ENCODE data around the gene TMEM108. TPM values are rescaled to one million over a fixed set of nuclear protein-coding genes. Genes with fewer than 3 reads are reported as not detected.

Gene TMEM108
- polyA plus RNA-seq, 1 donor (not counting 4 experiments of a cell fraction or from before 2014, with no cell fraction given) = not detected

GRCh38 chr3:133269393-133269792 is 231.2 kb downstream of the TMEM108 start:
- dilution Hi-C loops (cut with MboI; ENCODE audit: extremely low pct_ligation_motif_present, low sequenced_read_pairs) = no loop called here
- H3K27me3 ChIP-seq (ENCODE audit: control insufficient read depth, extremely low read depth, insufficient read depth, low read length) = no peaks in the 10 kb centered on the region
- no peak overlapping the region for H3K4me3 ChIP-seq (ENCODE audit: control insufficient read depth in 2 of 3, extremely low read depth in 1 of 3, insufficient read depth in 2 of 3, low read depth in 1 of 3, low read length in 3 of 3)
- DNase-seq (ENCODE audit: low read depth, low spot score) (no peak), FAIRE-seq (no peak)
- no peak overlapping the region for H2AFZ ChIP-seq (ENCODE audit: control insufficient read depth, low read length)
- H3K4me1 ChIP-seq (ENCODE audit: control insufficient read depth, extremely low read depth, insufficient read depth, low read length) = no peaks in the 10 kb centered on the region
- no peaks in the 10 kb centered on the region for H3K9me1 ChIP-seq (ENCODE audit: control insufficient read depth, extremely low read depth, insufficient read depth, low read length)
- no peak overlapping the region for H3K4me2 ChIP-seq (ENCODE audit: control insufficient read depth, extremely low read depth, insufficient read depth, low read depth, low read length)
- no peaks in the 10 kb centered on the region for H4K20me1 ChIP-seq (ENCODE audit: control insufficient read depth, extremely low read depth, insufficient read depth, low read length)
- H3K27ac ChIP-seq (ENCODE audit: control insufficient read depth, insufficient read depth, low read length) = no peak overlapping the region
- H3K36me3 ChIP-seq (ENCODE audit: control insufficient read depth in 2 of 2, extremely low read depth in 1 of 2, insufficient read depth in 2 of 2, low read length in 2 of 2) = no peaks in the 10 kb centered on the region
- TF ChIP-seq CTCF (optimal IDR thresholded peaks at IDR 0.05 in 1 of 3, IDR thresholded peaks at IDR 0.05 in 1 of 3, conservative IDR thresholded peaks at IDR 0.05 in 1 of 3; ENCODE audit: extremely low read depth in 1 of 3, insufficient read depth in 2 of 3, low read length in 3 of 3) = no peak
- H3K9ac ChIP-seq (ENCODE audit: control insufficient read depth, extremely low read depth, insufficient read depth, low read length) = no peak overlapping the region
- no peaks in the 10 kb centered on the region for H3K9me3 ChIP-seq (ENCODE audit: control insufficient read depth, low read depth, low read length)
- no peaks in the 10 kb centered on the region for H3K79me2 ChIP-seq (ENCODE audit: control insufficient read depth, insufficient read depth, low read length)

- Histone ChIP-seq H3K79me2 (ENCODE audit: control insufficient read depth, insufficient read depth, low read length) (no peaks in the 10 kb centered on the region), H3K9ac (ENCODE audit: control insufficient read depth, extremely low read depth, insufficient read depth, low read length) (no peak overlapping the region), H3K4me1 (ENCODE audit: control insufficient read depth, extremely low read depth, insufficient read depth, low read length) (no peaks in the 10 kb centered on the region), H3K27me3 (ENCODE audit: control insufficient read depth, extremely low read depth, insufficient read depth, low read length) (no peaks in the 10 kb centered on the region), H3K4me2 (ENCODE audit: control insufficient read depth, extremely low read depth, insufficient read depth, low read depth, low read length) (no peak overlapping the region), H3K4me3 (ENCODE audit: control insufficient read depth in 2 of 3, extremely low read depth in 1 of 3, insufficient read depth in 2 of 3, low read depth in 1 of 3, low read length in 3 of 3) (no peak overlapping the region), H3K36me3 (ENCODE audit: control insufficient read depth in 2 of 2, extremely low read depth in 1 of 2, insufficient read depth in 2 of 2, low read length in 2 of 2) (no peaks in the 10 kb centered on the region), H3K27ac (ENCODE audit: control insufficient read depth, insufficient read depth, low read length) (no peak overlapping the region), H2AFZ (ENCODE audit: control insufficient read depth, low read length) (no peak overlapping the region), H4K20me1 (ENCODE audit: control insufficient read depth, extremely low read depth, insufficient read depth, low read length) (no peaks in the 10 kb centered on the region), H3K9me1 (ENCODE audit: control insufficient read depth, extremely low read depth, insufficient read depth, low read length) (no peaks in the 10 kb centered on the region), H3K9me3 (ENCODE audit: control insufficient read depth, low read depth, low read length) (no peaks in the 10 kb centered on the region)
- DNase-seq (ENCODE audit: low read depth, low spot score) (no peak), FAIRE-seq (no peak)
- dilution Hi-C loops (cut with MboI; ENCODE audit: extremely low pct_ligation_motif_present, low sequenced_read_pairs) = no loop called here
- TF ChIP-seq CTCF (optimal IDR thresholded peaks at IDR 0.05 in 1 of 3, IDR thresholded peaks at IDR 0.05 in 1 of 3, conservative IDR thresholded peaks at IDR 0.05 in 1 of 3; ENCODE audit: extremely low read depth in 1 of 3, insufficient read depth in 2 of 3, low read length in 3 of 3) (no peak), EZH2 (IDR thresholded peaks at IDR 0.05; ENCODE audit: low read length) (no peak)
Observed at GRCh38 chr3:133270631-133271030, 232.4 kb downstream of the TMEM108 start.

Measured in keratinocyte (primary cell).